ENCODE measurements around the gene PDZD2.

Gene PDZD2

DNA sequence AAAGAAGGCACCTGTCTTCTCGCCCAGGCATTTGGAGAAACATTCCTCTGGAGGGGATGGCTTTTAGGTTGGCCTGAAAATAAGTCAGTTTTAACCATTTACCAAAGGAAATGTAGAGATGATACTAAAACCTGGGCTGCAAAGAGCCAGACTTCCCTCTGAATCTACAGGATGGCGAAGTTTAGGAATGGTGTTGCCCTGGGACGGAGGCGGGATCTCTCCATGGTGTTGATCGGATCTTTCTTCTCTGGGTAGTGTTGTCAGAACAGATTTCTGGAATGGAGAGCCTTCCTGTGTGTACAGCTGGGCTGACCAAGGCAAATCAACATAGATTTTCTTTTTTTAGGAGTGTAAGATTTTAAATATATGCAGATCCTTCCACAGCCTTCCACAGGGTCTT, 159.2 kb downstream of the PDZD2 start:
- peaks cover 2 to 6% of the 10 kb centered on the region in 2 donors for H3K9me3 Mint-ChIP-seq
- ATAC-seq (replicated peaks) (no peak), DNase-seq (no peak)
- no peaks in the 10 kb centered on the region for H3K4me1 Mint-ChIP-seq
- H3K36me3 Mint-ChIP-seq = no peaks in the 10 kb centered on the region
- peaks cover 0 to 10% of the 10 kb centered on the region in 2 donors for H3K27me3 Mint-ChIP-seq
- no peak overlapping the region for H3K27ac Mint-ChIP-seq
- H3K4me3 Mint-ChIP-seq = no peak overlapping the region

- Mint-ChIP-seq H3K4me1 (no peaks in the 10 kb centered on the region), H3K9me3 (peaks cover 2 to 6% of the 10 kb centered on the region in 2 donors), H3K27ac (no peak overlapping the region), H3K4me3 (no peak overlapping the region), H3K36me3 (no peaks in the 10 kb centered on the region), H3K27me3 (peaks cover 0 to 10% of the 10 kb centered on the region in 2 donors)
- DNase-seq (no peak), ATAC-seq (replicated peaks) (no peak)
These were observed 161.4 kb downstream of the PDZD2 start for GRCh38 chr5:31800351-31800750.

GRCh38 chr5:31805785-31806400, 167.0 kb downstream of the PDZD2 start:
- ATAC-seq (replicated peaks) (no peak), DNase-seq (no peak)
- H3K9me3 Mint-ChIP-seq = peaks cover 0 to 2% of the 10 kb centered on the region in 2 donors
- H3K27me3 Mint-ChIP-seq = peaks cover 0 to 2% of the 10 kb centered on the region in 2 donors
- no peak overlapping the region for H3K27ac Mint-ChIP-seq
- H3K36me3 Mint-ChIP-seq = no peaks in the 10 kb centered on the region
- H3K4me3 Mint-ChIP-seq = no peak overlapping the region
- no peaks in the 10 kb centered on the region for H3K4me1 Mint-ChIP-seq

- peaks cover 0 to 2% of the 10 kb centered on the region in 2 donors for H3K9me3 Mint-ChIP-seq
- ATAC-seq (replicated peaks) (no peak), DNase-seq (no peak)
- no peaks in the 10 kb centered on the region for H3K4me1 Mint-ChIP-seq
- no peaks in the 10 kb centered on the region for H3K36me3 Mint-ChIP-seq
- no peaks in the 10 kb centered on the region for H3K27me3 Mint-ChIP-seq
- H3K4me3 Mint-ChIP-seq = no peak overlapping the region
- H3K27ac Mint-ChIP-seq = no peak overlapping the region
These were observed 167.6 kb downstream of the PDZD2 start for GRCh38 chr5:31806561-31806960.

GRCh38 chr5:31807789-31808540, 169.0 kb downstream of the PDZD2 start:
- no peak overlapping the region for H3K27ac Mint-ChIP-seq
- no peaks in the 10 kb centered on the region for H3K9me3 Mint-ChIP-seq
- no peaks in the 10 kb centered on the region for H3K27me3 Mint-ChIP-seq
- no peaks in the 10 kb centered on the region for H3K4me1 Mint-ChIP-seq
- no peaks in the 10 kb centered on the region for H3K36me3 Mint-ChIP-seq
- H3K4me3 Mint-ChIP-seq = no peak overlapping the region
- DNase-seq (no peak), ATAC-seq (replicated peaks) (no peak)

- H3K4me1 Mint-ChIP-seq = no peaks in the 10 kb centered on the region
- peak; percentile 56 for ATAC-seq (replicated peaks)
- H3K4me3 Mint-ChIP-seq = no peak overlapping the region
- no peaks in the 10 kb centered on the region for H3K9me3 Mint-ChIP-seq
- H3K27me3 Mint-ChIP-seq = no peaks in the 10 kb centered on the region
- no peak overlapping the region for H3K27ac Mint-ChIP-seq
- no peak for DNase-seq
- no peaks in the 10 kb centered on the region for H3K36me3 Mint-ChIP-seq
These were observed 170.3 kb downstream of the PDZD2 start for GRCh38 chr5:31809050-31809870.

DNA sequence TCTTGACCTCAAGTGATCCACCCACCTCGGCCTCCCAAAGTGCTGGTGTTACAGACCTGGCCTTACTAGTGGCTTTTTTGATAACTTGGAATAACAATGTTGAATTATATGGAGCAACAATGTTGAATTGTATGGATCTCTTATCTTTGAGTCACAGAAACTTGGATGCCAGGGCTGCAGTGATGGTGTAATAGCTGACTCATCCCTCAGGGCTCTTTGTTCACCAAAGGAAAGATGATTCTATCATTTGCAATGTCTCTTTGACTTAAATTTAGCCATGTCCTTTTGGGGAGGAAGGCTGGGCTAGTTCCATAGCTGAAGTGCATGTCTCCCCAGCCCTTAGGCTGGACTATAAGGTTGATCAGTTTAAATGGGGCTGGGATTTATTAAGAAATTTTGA, 172.3 kb downstream of the PDZD2 start:
- ATAC-seq (replicated peaks) = no peak
- Mint-ChIP-seq H3K4me3 (no peak overlapping the region), H3K27me3 (no peaks in the 10 kb centered on the region), H3K27ac (no peak overlapping the region), H3K4me1 (no peaks in the 10 kb centered on the region), H3K36me3 (no peaks in the 10 kb centered on the region), H3K9me3 (no peaks in the 10 kb centered on the region)
- no peak for DNase-seq

- H3K4me1 Mint-ChIP-seq = no peaks in the 10 kb centered on the region
- H3K9me3 Mint-ChIP-seq = no peaks in the 10 kb centered on the region
- ATAC-seq (replicated peaks) = no peak
- DNase-seq = no peak
- no peak overlapping the region for H3K4me3 Mint-ChIP-seq
- H3K27ac Mint-ChIP-seq = no peak overlapping the region
- no peaks in the 10 kb centered on the region for H3K27me3 Mint-ChIP-seq
- no peaks in the 10 kb centered on the region for H3K36me3 Mint-ChIP-seq
These were observed 176.4 kb downstream of the PDZD2 start for GRCh38 chr5:31815376-31815775.

DNA sequence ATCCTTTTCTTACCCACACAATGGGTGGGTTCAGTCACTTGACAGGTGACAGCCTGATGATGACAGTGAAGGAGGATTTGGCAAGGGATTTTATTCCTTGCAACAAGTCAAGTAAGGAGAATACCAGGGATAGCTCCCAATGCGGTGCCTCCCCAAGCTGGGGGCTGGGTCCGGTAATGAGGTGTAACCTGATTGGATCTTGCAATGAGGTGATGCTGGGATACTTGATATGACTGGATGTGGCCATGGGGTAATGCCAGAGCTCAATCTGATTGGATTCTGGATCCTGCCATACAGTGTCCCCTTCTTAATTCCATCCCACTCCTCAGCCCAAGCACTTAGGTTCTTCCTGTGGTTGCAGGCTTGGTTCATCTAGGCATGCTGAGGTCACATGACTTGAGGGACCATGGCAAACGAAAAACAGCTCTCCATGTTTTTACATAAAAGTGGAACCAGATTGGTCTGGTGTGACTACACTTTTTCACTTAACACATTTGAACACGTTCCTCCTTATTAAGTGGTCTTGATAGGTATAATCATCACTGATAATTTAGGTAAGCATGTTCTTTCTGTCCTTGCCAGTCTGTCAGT, 181.1 kb downstream of the PDZD2 start:
- H3K36me3 Mint-ChIP-seq = no peaks in the 10 kb centered on the region
- DNase-seq = no peak
- ATAC-seq (replicated peaks) = no peak
- no peak overlapping the region for H3K4me3 Mint-ChIP-seq
- no peak overlapping the region for H3K27ac Mint-ChIP-seq
- H3K4me1 Mint-ChIP-seq = peaks cover 0 to 2% of the 10 kb centered on the region in 2 donors
- H3K9me3 Mint-ChIP-seq = no peaks in the 10 kb centered on the region
- H3K27me3 Mint-ChIP-seq = peaks cover 10 to 14% of the 10 kb centered on the region in 2 donors

GRCh38 chr5:31823472-31823871, 184.5 kb downstream of the PDZD2 start:
- Mint-ChIP-seq H3K27ac (no peak overlapping the region), H3K4me3 (no peak overlapping the region), H3K9me3 (peaks cover 3% of the 10 kb centered on the region in 2 donors), H3K36me3 (no peaks in the 10 kb centered on the region), H3K27me3 (peaks cover 11 to 16% of the 10 kb centered on the region in 2 donors), H3K4me1 (peaks cover 0 to 2% of the 10 kb centered on the region in 2 donors)
- no peak for DNase-seq
- no peak for ATAC-seq (replicated peaks)

DNA sequence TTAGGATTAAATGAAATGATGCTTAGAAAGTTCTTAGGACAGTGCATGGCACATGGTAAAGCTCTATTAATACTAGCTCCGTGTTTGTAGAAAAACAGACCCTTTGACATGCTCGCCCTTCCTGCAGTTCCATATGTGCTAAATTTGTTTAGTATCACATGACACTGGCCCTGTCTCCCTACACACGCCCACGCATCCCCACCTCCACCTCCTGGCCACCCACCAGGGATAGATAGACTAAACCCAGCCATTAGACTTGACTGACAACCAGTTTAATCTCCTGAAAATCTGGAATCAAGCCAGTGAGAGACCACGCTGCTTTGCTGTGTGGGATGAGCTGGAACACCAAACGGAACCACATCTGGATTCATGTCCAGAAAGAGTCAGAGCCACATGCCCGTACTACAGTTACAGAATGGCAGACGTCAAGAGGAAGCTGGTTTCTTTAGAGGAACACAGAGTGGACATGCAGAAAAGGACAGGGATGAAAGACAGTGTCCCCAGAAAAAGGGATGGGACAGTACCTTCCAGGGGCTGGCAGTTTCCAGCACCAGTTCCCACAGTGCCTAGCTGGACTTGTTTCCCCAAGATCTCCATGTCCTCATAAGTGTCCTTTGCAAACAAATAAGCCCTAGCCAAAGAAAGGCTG, 186.1 kb downstream of the PDZD2 start:
- Mint-ChIP-seq H3K27me3 (peaks cover 11 to 16% of the 10 kb centered on the region in 2 donors), H3K4me1 (peaks cover 0 to 2% of the 10 kb centered on the region in 2 donors), H3K36me3 (no peaks in the 10 kb centered on the region), H3K9me3 (peaks cover 3 to 4% of the 10 kb centered on the region in 2 donors), H3K27ac (no peak overlapping the region), H3K4me3 (no peak overlapping the region)
- no peak for DNase-seq
- ATAC-seq (replicated peaks) = no peak

- ATAC-seq (replicated peaks) (peak; percentile 55 to 63), DNase-seq (no peak)
- H3K4me1 Mint-ChIP-seq = peaks cover 0 to 2% of the 10 kb centered on the region in 2 donors
- peaks cover 13 to 16% of the 10 kb centered on the region in 2 donors for H3K27me3 Mint-ChIP-seq
- H3K36me3 Mint-ChIP-seq = peaks cover 0 to 2% of the 10 kb centered on the region in 2 donors
- H3K4me3 Mint-ChIP-seq = no peak overlapping the region
- no peak overlapping the region for H3K27ac Mint-ChIP-seq
- H3K9me3 Mint-ChIP-seq = peaks cover 4 to 7% of the 10 kb centered on the region in 2 donors
These were observed 186.7 kb downstream of the PDZD2 start for GRCh38 chr5:31825518-31826068.

- peaks cover 0 to 2% of the 10 kb centered on the region in 2 donors for H3K4me1 Mint-ChIP-seq
- no peak for DNase-seq
- no peak overlapping the region for H3K27ac Mint-ChIP-seq
- peaks cover 6 to 8% of the 10 kb centered on the region in 2 donors for H3K9me3 Mint-ChIP-seq
- no peak overlapping the region for H3K4me3 Mint-ChIP-seq
- no peak for ATAC-seq (replicated peaks)
- peaks cover 15 to 16% of the 10 kb centered on the region in 2 donors for H3K27me3 Mint-ChIP-seq
- H3K36me3 Mint-ChIP-seq = peaks cover 0 to 3% of the 10 kb centered on the region in 2 donors
These were observed 188.9 kb downstream of the PDZD2 start for GRCh38 chr5:31827867-31828266.

Data from stimulated activated naive B cell treated with anti-CD40 and anti-IgM and Interleukin-4, amounts not matched to agents 10 μg/mL and 1 μg/mL and 100 μg/mL, for 72 hours (primary cell).